PC-3 (cell line): ENCODE results near the gene LMOD1. TPM values are rescaled to one million over a fixed set of nuclear protein-coding genes. Genes with fewer than 3 reads are reported as not detected.
A peak's percentile ranks its signal among the peaks of the same experiment; 100 is the strongest.

Experiments
- ATAC-seq: fragments of 200-7000 bp; cut with Tn5 transposase; 2 replicates; pipeline ENCODE4 v1.9.1; 2020; ENCODE audit warnings: mild to moderate bottlenecking, moderate library complexity
- BruUV-seq: library from RNA; stranded (reverse); fragments of 400-500 nt; replicated peaks from 2 replicates; lab custom pipeline; 2021; lab: Mats Ljungman, UMichigan
- CTCF ChIA-PET: fragments of 300-600 bp; sonication (Branson Sonifier 250); formaldehyde crosslinking; loops from one replicate; lab custom pipeline; 2022; ENCODE audit warnings: antibody characterized with exemption; lab: Charles Lee
- POLR2A ChIA-PET: fragments of 300-600 bp; sonication (Branson Sonifier 250); formaldehyde crosslinking; loops from one replicate; lab custom pipeline; 2022; ENCODE audit warnings: antibody characterized with exemption; ENCODE audit not compliant: unreplicated experiment; lab: Charles Lee
- DNase-seq: peaks from one replicate; pipeline ENCODE4 v3.0.0-alpha.2; 2015
- H2AFZ ChIP-seq: fragments of 300-600 bp; sonication (generic); 2 replicates; pipeline ENCODE4 v1.6.0; 2016; ENCODE audit warnings: antibody characterized with exemption, low read length
- H3F3A ChIP-seq: fragments of 300-600 bp; sonication (generic); one replicate; pipeline ENCODE4 v1.6.0; 2017; ENCODE audit warnings: antibody characterized with exemption, low read length, control low read depth, mild to moderate bottlenecking; ENCODE audit not compliant: unreplicated experiment
- H3K27ac ChIP-seq: fragments of 300-600 bp; sonication (generic); 2 replicates; pipeline ENCODE4 v1.5.1; 2016; ENCODE audit warnings: mild to moderate bottlenecking, low read length
- H3K27me3 ChIP-seq: fragments of 300-600 bp; sonication (generic); 2 replicates; pipeline ENCODE4 v1.6.1; 2016; ENCODE audit warnings: low read length, mixed read lengths
- H3K36me3 ChIP-seq: fragments of 300-600 bp; sonication (generic); 2 replicates; pipeline ENCODE4 v1.6.1; 2016; ENCODE audit warnings: low read depth, mixed run types, low read length, mixed read lengths
- H3K4me1 ChIP-seq: fragments of 300-600 bp; sonication (generic); 2 replicates; pipeline ENCODE4 v1.5.1; 2016; ENCODE audit warnings: low read length; ENCODE audit not compliant: insufficient read depth
- H3K4me2 ChIP-seq: fragments of 300-600 bp; sonication (generic); 2 replicates; pipeline ENCODE4 v1.6.0; 2016; ENCODE audit warnings: low read length
- H3K4me3 ChIP-seq: fragments of 300-600 bp; sonication (generic); 2 replicates; pipeline ENCODE4 v1.5.1; 2016; ENCODE audit warnings: mild to moderate bottlenecking, low read length, mixed read lengths
- H3K79me2 ChIP-seq: fragments of 300-600 bp; sonication (generic); 2 replicates; pipeline ENCODE4 v1.6.1; 2017; ENCODE audit warnings: low read length, mixed read lengths
- H3K9ac ChIP-seq: fragments of 300-600 bp; sonication (generic); 2 replicates; pipeline ENCODE4 v1.6.0; 2016; ENCODE audit warnings: mild to moderate bottlenecking, low read length
- H3K9me2 ChIP-seq: fragments of 300-600 bp; sonication (generic); replicated peaks from 2 replicates; pipeline ENCODE4 v1.6.1; 2016; ENCODE audit warnings: mixed run types, low read length, mixed read lengths
- H3K9me3 ChIP-seq: fragments of 300-600 bp; sonication (generic); 2 replicates; pipeline ENCODE4 v1.6.1; 2016; ENCODE audit warnings: low read length, mixed read lengths
- H4K20me1 ChIP-seq: fragments of 300-600 bp; sonication (generic); 2 replicates; pipeline ENCODE4 v1.6.1; 2016; ENCODE audit warnings: low read length, mixed read lengths
- EZH2 ChIP-seq: fragments of 300-600 bp; sonication (generic); IDR thresholded peaks from one replicate; pipeline ENCODE4 v1.6.1; 2017; ENCODE audit warnings: antibody characterized with exemption, mild to moderate bottlenecking, low read length; ENCODE audit not compliant: unreplicated experiment
- EZH2phosphoT487 ChIP-seq: fragments of 300-600 bp; sonication (generic); IDR thresholded peaks from 2 replicates; pipeline ENCODE4 v1.6.1; 2018; ENCODE audit warnings: mild to moderate bottlenecking, antibody characterized with exemption, low read length, borderline replicate concordance
- intact Hi-C: fragments of 100-400 bp; cut with micrococcal nuclease; formaldehyde crosslinking; loops from 2 replicates; pipeline ENCODE4 v1.9.0; 2023
- total RNA-seq: library from RNA; depleted of rRNA; stranded (reverse); fragments of >200 nt; gene quantifications from 2 replicates; pipeline ENCODE4 v1.2.3, GENCODE V29; 2014
- TF ChIP-seq, protein P1 (sequence below): fragments of 300-600 bp; sonication (generic); conservative IDR thresholded peaks from 2 replicates; pipeline ENCODE4 v1.5.1; 2017; ENCODE audit warnings: antibody characterized with exemption, low read depth, mild to moderate bottlenecking, low read length

LMOD1 gene
- total RNA-seq, 1 experiment from 2014 or later: 0.07 TPM

DNA sequence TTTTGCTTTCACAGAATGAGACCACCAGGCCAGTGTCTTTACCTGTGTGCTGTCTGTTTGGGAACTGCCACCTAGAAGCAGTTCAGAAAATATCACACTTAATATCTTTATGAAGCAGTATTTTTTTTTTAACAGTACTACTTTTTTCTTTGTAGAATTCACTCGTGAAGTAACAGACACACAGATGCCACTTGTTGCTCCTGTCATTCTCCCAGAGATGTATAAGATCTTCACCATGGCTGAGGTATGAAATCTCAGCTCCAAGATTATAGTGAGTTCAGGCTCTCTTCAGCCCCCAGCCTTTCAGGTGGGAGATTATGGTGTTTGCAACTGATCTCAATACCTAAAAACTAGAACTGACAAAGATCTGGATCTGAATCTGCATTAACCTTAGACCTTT is 94.4 kb downstream of the LMOD1 start:
- Histone ChIP-seq H3F3A (no peaks in the 10 kb centered on the region), H3K4me3 (no peak overlapping the region), H3K9me3 (no peaks in the 10 kb centered on the region), H3K27me3 (no peaks in the 10 kb centered on the region), H3K4me1 (peaks cover 25% of the 10 kb centered on the region), H3K9ac (no peak overlapping the region), H3K4me2 (no peak overlapping the region), H3K36me3 (peaks cover 64% of the 10 kb centered on the region), H3K9me2 (no peaks in the 10 kb centered on the region), H2AFZ (no peak overlapping the region), H3K79me2 (peaks cover 9% of the 10 kb centered on the region), H3K27ac (no peak overlapping the region), H4K20me1 (no peaks in the 10 kb centered on the region)
- DNase-seq: no peak
- BruUV-seq: no TSS peak
- intact Hi-C loops: no loop called here
- ChIA-PET CTCF (no interaction called here), POLR2A (no interaction called here)
- TF ChIP-seq, protein P1, sequence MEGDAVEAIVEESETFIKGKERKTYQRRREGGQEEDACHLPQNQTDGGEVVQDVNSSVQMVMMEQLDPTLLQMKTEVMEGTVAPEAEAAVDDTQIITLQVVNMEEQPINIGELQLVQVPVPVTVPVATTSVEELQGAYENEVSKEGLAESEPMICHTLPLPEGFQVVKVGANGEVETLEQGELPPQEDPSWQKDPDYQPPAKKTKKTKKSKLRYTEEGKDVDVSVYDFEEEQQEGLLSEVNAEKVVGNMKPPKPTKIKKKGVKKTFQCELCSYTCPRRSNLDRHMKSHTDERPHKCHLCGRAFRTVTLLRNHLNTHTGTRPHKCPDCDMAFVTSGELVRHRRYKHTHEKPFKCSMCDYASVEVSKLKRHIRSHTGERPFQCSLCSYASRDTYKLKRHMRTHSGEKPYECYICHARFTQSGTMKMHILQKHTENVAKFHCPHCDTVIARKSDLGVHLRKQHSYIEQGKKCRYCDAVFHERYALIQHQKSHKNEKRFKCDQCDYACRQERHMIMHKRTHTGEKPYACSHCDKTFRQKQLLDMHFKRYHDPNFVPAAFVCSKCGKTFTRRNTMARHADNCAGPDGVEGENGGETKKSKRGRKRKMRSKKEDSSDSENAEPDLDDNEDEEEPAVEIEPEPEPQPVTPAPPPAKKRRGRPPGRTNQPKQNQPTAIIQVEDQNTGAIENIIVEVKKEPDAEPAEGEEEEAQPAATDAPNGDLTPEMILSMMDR: no peak
- TF ChIP-seq EZH2phosphoT487 (no peak), EZH2 (no peak)
- ATAC-seq: no peak

DNA sequence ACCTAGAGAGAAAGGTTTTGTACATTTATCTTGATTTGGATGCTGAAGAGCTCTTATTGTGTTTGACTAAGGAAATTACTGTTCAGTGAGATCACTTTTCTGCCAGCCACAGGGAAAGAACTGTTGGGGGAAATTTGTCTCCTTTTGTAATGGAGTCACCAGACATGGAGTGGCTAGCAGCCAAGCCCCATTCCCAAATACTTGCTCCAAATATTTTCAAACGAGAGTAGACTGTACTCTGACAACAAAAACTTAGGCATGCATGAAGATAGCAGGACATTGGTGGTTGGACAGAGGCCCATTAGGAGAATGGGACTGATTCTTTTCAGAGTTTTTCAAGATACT is 96.3 kb downstream of the LMOD1 start:
- H3K9ac ChIP-seq: no peak overlapping the region
- peak overlapping the region; percentile 49 for H3K4me2 ChIP-seq
- ChIA-PET POLR2A (no interaction called here), CTCF (no interaction called here)
- no peak overlapping the region for H3K4me3 ChIP-seq
- H4K20me1 ChIP-seq: no peaks in the 10 kb centered on the region
- ATAC-seq (peak; percentile 65), DNase-seq (peak; percentile 63)
- TF ChIP-seq EZH2phosphoT487 (no peak), EZH2 (no peak)
- TF ChIP-seq, protein P1: no peak
- H3K9me2 ChIP-seq: no peaks in the 10 kb centered on the region
- intact Hi-C loops: no loop called here
- no TSS peak for BruUV-seq
- H3K27me3 ChIP-seq: no peaks in the 10 kb centered on the region
- peaks cover 46% of the 10 kb centered on the region for H3K36me3 ChIP-seq
- no peaks in the 10 kb centered on the region for H3K9me3 ChIP-seq
- H2AFZ ChIP-seq: no peak overlapping the region
- H3F3A ChIP-seq: no peaks in the 10 kb centered on the region
- peaks cover 28% of the 10 kb centered on the region for H3K79me2 ChIP-seq
- H3K4me1 ChIP-seq: peaks cover 25% of the 10 kb centered on the region
- peak overlapping the region; percentile 71 for H3K27ac ChIP-seq

DNA sequence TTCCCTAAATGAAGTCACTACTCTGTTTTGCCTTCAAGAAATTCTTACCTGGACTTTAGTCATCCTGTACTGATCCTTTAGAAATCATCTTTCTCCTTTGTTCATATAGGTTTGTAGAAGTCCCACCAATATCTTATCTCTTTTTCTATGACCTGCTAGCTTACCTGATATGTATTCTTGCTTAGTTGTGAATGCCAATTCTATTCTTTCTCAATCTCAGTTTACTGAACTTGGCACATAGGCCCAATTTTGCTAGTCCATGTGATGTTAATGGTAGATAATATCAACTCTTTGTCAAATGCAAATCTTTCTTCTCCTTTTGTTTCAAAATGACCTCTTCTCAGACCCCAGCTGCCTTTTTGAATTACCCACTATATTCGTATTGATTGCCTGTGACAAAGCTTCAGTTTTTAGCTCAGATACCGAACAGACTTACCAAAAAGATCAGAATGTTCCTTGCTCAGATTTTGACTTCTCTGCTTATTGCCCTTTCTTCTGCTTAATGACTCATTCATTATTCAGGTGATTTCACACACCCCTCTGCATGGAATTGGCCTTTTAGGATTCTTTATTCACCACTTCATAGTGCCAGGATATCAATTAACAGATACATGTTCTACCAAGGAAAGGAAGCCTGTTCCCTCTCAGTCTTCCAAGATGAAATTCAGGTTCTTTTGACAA is 96.8 kb downstream of the LMOD1 start:
- Histone ChIP-seq H3K79me2 (peaks cover 32% of the 10 kb centered on the region), H2AFZ (no peak overlapping the region), H3F3A (no peaks in the 10 kb centered on the region), H3K27me3 (no peaks in the 10 kb centered on the region), H3K9me3 (no peaks in the 10 kb centered on the region), H3K4me3 (no peak overlapping the region), H4K20me1 (no peaks in the 10 kb centered on the region), H3K9me2 (no peaks in the 10 kb centered on the region), H3K27ac (peak overlapping the region; percentile 71), H3K4me2 (peak overlapping the region; percentile 49), H3K36me3 (peaks cover 42% of the 10 kb centered on the region), H3K9ac (no peak overlapping the region), H3K4me1 (peaks cover 25% of the 10 kb centered on the region)
- ATAC-seq (peak; percentile 54), DNase-seq (no peak)
- POLR2A ChIA-PET: no interaction called here
- intact Hi-C loops: no loop called here
- TF ChIP-seq EZH2phosphoT487 (no peak), EZH2 (no peak)
- BruUV-seq: no TSS peak
- CTCF ChIA-PET: no interaction called here
